WI38 (cell line): Measurements from ENCODE around the gene CPM.

Source experiments
- H3K4me3 ChIP-seq: 2 replicates; pipeline ENCODE4 v1.5.1; 2011; ENCODE audit warnings: low read depth, mild to moderate bottlenecking, control low read depth, low read length
- CTCF ChIP-seq: IDR thresholded peaks from 2 replicates; pipeline ENCODE4 v1.5.1; 2012; ENCODE audit warnings: low read depth, mild to moderate bottlenecking, control low read depth, low read length

Gene CPM

GRCh38 chr12:68838046-68838886, 94.7 kb downstream of the CPM start:
- TF ChIP-seq CTCF: no peak
- H3K4me3 ChIP-seq: no peak overlapping the region

DNA sequence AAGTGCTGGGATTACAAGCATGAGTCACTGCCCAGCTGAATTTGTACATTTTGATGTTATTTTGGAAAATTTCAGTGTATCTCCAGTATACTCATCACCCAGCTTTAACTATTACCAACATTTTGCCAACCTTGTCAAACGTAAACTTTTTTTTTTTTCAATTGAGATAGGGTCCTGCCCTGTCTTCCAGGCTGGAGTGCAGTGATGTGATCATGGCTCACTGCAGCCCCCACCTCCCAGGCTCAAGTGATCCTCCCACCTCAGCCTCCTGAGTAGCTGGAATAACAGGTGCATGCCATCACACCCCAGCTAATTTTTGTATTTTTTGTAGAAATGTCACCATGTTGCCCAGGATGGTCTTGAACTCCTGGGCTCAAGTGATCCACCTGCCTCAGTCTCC, 95.8 kb downstream of the CPM start:
- no peak for TF ChIP-seq CTCF
- H3K4me3 ChIP-seq: no peak overlapping the region

- no peak overlapping the region for H3K4me3 ChIP-seq
- TF ChIP-seq CTCF: no peak
Measured at GRCh38 chr12:68835333-68835908, 97.5 kb downstream of the CPM start.

DNA sequence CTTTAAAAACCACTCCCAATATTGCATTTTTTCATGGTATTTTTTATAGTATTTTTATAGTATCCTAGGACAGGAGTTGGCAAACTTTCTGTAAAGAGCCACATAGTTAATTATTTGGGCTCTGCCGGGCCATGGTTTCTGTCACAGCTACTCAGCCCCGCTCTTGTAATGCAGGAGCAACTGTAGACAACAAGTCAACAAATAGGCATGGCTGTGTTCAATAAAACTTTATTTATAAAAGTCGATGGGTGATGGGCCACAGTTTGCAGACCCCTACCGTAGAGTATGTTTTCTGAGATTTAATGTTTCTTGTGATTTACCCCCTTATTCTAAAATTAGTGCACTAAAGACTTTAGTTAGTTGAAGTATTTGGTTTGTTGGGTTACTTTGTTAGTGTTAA, 99.5 kb downstream of the CPM start:
- H3K4me3 ChIP-seq: no peak overlapping the region
- TF ChIP-seq CTCF: no peak

- no peak overlapping the region for H3K4me3 ChIP-seq
- TF ChIP-seq CTCF: no peak
Measured at GRCh38 chr12:68832504-68832867, 100.5 kb downstream of the CPM start.

GRCh38 chr12:68831751-68832503, 101.0 kb downstream of the CPM start:
- H3K4me3 ChIP-seq: no peak overlapping the region
- no peak for TF ChIP-seq CTCF

GRCh38 chr12:68831272-68831671, 101.7 kb downstream of the CPM start:
- no peak overlapping the region for H3K4me3 ChIP-seq
- TF ChIP-seq CTCF: no peak
